ENCODE results near the gene CLIC4.

GRCh38 chr1:24782689-24783088 is 37.4 kb downstream of the CLIC4 start:
- TF ChIP-seq CTCF (IDR thresholded peaks at IDR 0.05; ENCODE audit: borderline replicate concordance, extremely low read depth, low read length, poor library complexity, severe bottlenecking) (no peak), EZH2 (IDR thresholded peaks at IDR 0.05; ENCODE audit: borderline replicate concordance, low read depth, low read length, severe bottlenecking) (no peak)
